IPS-18a (cell line): ENCODE results near the gene CCRL2.

Source experiments
- H3K27ac ChIP-seq: one replicate; pipeline ENCODE4 v1.5.1; 2013; ENCODE audit warnings: low read length
- H3K27me3 ChIP-seq: one replicate; pipeline ENCODE4 v1.6.1; 2013; ENCODE audit warnings: mild to moderate bottlenecking, low read length; ENCODE audit not compliant: control insufficient read depth, insufficient read depth
- H3K36me3 ChIP-seq: one replicate; pipeline ENCODE4 v1.6.1; 2013; ENCODE audit warnings: low read depth, low read length; ENCODE audit not compliant: control insufficient read depth
- H3K4me1 ChIP-seq: one replicate; pipeline ENCODE4 v1.6.1; 2013; ENCODE audit warnings: low read depth, low read length; ENCODE audit not compliant: control insufficient read depth
- H3K4me3 ChIP-seq: one replicate; pipeline ENCODE4 v1.5.1; 2013; ENCODE audit warnings: low read length
- H3K9ac ChIP-seq: one replicate; pipeline ENCODE4 v1.6.1; 2013; ENCODE audit warnings: mild to moderate bottlenecking, low read length, moderate library complexity
- H3K9me3 ChIP-seq: one replicate; pipeline ENCODE4 v1.6.1; 2013; ENCODE audit warnings: low read depth, low read length; ENCODE audit not compliant: control insufficient read depth

The CCRL2 gene, protein sequence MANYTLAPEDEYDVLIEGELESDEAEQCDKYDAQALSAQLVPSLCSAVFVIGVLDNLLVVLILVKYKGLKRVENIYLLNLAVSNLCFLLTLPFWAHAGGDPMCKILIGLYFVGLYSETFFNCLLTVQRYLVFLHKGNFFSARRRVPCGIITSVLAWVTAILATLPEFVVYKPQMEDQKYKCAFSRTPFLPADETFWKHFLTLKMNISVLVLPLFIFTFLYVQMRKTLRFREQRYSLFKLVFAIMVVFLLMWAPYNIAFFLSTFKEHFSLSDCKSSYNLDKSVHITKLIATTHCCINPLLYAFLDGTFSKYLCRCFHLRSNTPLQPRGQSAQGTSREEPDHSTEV

DNA sequence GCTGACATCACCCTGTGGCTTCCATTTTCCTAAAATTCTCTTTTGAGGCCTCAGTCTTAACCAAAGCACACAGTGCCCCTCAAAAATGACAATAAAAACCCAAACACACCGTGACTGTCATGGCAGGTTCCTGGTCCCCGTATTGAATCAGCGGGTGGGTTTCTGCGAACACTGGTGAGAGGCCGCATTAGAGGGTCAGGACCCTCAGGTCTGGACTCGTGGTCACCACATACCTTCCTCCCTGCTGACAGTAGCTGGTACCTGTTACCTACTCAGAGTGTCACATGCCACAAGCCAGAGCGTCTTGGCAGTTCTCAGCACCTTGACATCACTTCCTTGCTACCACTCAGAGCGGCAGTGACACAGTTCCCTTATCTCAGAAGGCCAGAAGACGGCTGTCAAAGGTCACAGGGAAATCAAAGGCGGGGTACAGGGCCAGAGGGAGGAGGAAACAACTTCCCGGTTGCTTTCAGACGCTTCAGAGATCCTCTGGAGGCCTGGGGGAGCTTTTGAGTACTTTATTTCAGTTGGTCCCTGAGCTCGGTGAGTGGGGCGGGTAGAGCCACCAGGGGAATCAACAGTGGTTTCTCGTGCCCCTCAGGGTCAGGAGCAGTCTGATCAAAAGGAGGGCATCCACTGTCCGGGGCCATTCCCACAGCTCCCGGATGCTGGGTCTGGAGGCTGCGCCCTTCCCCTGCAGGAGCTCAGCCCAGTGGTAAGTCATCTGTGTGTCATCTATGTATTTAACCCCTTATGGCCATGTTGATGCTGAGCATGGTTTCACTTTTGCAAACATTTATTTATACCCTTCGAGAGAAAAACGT lies at the start of gene CCRL2, which contains the start of gene CCR5AS:
Gene CCRL2, plus strand, starts transcription at position 472 of the 824 bp plus-strand sequence. CDS start 821 bp downstream, outside the sequence.
Gene CCR5AS, minus strand, starts transcription at position 279 of the 824 bp plus-strand sequence.
- H3K27me3 ChIP-seq, result no peaks in the 10 kb centered on the region
- H3K27ac ChIP-seq, result no peak within 1 kb of the TSS
- no peaks in the 10 kb centered on the region for H3K4me1 ChIP-seq
- no peak within 1 kb of the TSS for H3K9ac ChIP-seq
- H3K9me3 ChIP-seq, result no peaks in the 10 kb centered on the region
- H3K4me3 ChIP-seq, result no peak within 1 kb of the TSS
- H3K36me3 ChIP-seq, result no peaks in the 10 kb centered on the region

DNA sequence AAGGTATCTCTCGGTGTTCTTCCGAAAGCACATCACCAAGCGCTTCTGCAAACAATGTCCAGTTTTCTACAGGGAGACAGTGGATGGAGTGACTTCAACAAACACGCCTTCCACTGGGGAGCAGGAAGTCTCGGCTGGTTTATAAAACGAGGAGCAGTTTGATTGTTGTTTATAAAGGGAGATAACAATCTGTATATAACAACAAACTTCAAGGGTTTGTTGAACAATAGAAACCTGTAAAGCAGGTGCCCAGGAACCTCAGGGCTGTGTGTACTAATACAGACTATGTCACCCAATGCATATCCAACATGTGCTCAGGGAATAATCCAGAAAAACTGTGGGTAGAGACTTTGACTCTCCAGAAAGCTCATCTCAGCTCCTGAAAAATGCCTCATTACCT lies 48.6 kb upstream of the CCRL2 start:
- H3K4me3 ChIP-seq, result no peak overlapping the region
- H3K36me3 ChIP-seq, result no peaks in the 10 kb centered on the region
- H3K4me1 ChIP-seq, result no peaks in the 10 kb centered on the region
- no peak overlapping the region for H3K9ac ChIP-seq
- H3K9me3 ChIP-seq, result no peaks in the 10 kb centered on the region
- no peak overlapping the region for H3K27ac ChIP-seq
- no peaks in the 10 kb centered on the region for H3K27me3 ChIP-seq

DNA sequence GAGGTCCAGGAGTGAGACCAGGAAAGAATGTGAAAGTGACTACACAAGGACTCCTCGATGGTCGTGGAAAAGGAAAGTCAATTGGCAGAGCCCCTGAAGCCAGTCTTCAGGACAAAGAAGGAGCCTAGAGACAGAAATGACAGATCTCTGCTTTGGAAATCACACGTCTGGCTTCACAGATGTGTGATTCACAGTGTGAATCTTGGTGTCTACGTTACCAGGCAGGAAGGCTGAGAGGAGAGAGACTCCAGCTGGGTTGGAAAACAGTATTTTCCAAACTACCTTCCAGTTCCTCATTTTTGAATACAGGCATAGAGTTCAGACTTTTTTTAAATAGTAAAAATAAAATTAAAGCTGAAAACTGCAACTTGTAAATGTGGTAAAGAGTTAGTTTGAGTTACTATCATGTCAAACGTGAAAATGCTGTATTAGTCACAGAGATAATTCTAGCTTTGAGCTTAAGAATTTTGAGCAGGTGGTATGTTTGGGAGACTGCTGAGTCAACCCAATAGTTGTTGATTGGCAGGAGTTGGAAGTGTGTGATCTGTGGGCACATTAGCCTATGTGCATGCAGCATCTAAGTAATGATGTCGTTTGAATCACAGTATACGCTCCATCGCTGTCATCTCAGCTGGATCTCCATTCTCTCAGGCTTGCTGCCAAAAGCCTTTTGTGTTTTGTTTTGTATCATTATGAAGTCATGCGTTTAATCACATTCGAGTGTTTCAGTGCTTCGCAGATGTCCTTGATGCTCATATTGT lies 47.1 kb upstream of the CCRL2 start:
- Histone ChIP-seq H3K4me3 (no peak overlapping the region), H3K27me3 (no peaks in the 10 kb centered on the region), H3K36me3 (no peaks in the 10 kb centered on the region), H3K4me1 (no peaks in the 10 kb centered on the region), H3K9me3 (no peaks in the 10 kb centered on the region), H3K9ac (no peak overlapping the region), H3K27ac (no peak overlapping the region)

DNA sequence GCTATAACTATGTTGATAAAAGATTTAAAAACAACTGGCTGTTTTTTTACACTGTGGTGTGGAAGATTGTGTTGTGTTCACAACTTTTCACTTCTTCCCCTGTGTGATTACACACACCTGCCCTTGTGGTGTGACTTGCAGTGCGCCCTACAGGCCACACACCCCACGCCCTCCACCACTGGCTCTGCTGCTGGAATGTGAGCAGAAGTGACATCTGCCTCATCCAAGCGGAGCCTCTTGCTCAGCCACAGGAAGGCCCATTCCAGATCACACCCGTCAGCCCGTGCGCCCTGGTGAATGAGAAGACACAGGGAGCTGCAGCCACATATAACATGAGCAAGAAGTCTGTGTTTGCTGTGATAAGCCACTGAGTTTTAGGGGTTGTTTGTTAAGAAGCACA lies 46.2 kb upstream of the CCRL2 start:
- no peak overlapping the region for H3K27ac ChIP-seq
- no peak overlapping the region for H3K9ac ChIP-seq

DNA sequence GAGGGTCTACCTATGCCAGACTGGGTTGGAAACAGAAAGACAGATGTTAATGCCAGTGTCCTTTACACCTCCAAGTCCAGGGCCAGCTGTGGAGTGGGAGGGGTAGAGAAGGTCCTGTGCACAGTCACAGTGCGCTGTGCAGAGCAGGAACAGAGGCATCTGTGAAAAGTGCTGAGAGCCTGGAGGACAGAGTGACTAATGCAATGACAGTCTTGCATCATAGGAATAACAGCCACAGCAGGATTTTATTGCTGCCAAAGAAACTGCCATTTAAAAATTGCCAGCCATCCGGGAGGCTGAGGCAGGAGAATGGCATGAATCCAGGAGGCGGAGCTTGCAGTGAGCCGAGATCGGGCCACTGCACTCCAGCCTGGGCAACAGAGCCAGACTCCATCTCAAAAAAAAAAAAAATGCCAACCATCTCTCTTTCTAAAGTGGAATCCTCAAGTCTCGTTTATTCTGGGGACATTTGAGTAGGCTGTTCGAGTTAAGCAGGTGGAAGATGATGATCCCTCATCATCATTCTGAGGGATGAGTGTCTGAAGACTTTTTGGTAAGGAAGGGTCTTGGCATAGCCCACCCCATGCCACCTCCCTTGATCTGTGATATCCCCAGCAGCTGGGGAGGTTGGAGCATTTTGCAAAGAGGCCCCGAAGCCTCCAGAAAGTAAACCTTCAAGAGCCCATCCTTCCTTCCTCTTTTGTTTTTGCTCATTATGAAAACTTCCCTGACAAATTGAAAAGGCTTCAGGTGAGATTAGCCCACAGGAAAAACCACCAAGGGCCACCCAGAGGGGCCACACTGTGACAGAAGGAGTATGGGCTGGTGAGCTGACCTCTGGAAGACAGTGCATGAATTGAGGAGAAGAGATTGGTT lies 45.4 kb upstream of the CCRL2 start:
- no peaks in the 10 kb centered on the region for H3K9me3 ChIP-seq
- no peaks in the 10 kb centered on the region for H3K36me3 ChIP-seq
- H3K9ac ChIP-seq, result no peak overlapping the region
- H3K4me3 ChIP-seq, result no peak overlapping the region
- H3K27me3 ChIP-seq, result no peaks in the 10 kb centered on the region
- no peak overlapping the region for H3K27ac ChIP-seq
- no peaks in the 10 kb centered on the region for H3K4me1 ChIP-seq

More for the DNA sequence above, 46.2 kb upstream of the CCRL2 start:
- H3K27me3 ChIP-seq, result no peaks in the 10 kb centered on the region
- H3K9me3 ChIP-seq, result no peaks in the 10 kb centered on the region
- H3K4me1 ChIP-seq, result no peaks in the 10 kb centered on the region
- H3K36me3 ChIP-seq, result no peaks in the 10 kb centered on the region
- no peak overlapping the region for H3K4me3 ChIP-seq

DNA sequence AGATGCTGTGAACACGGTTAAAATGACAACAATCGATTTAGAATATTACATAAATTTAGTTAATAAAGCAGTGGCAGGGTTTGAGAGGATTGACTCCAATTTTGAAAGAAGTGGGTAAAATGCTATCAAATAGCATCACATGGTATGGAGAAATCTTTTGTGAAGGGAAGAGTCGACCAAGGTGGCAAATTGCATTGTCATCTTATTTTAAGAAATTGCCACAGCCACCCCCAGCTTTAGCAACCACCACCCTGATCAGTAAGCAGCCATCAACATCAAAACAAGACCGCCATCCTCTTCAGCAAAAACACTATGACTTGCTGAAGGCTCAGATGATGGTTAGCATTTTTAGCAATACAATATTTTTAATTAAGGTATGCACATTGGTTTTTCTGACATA lies 42.0 kb upstream of the CCRL2 start:
- H3K36me3 ChIP-seq, result no peaks in the 10 kb centered on the region
- no peaks in the 10 kb centered on the region for H3K27me3 ChIP-seq
- no peak overlapping the region for H3K27ac ChIP-seq
- no peak overlapping the region for H3K4me3 ChIP-seq
- H3K4me1 ChIP-seq, result no peaks in the 10 kb centered on the region
- H3K9me3 ChIP-seq, result no peaks in the 10 kb centered on the region
- H3K9ac ChIP-seq, result no peak overlapping the region

DNA sequence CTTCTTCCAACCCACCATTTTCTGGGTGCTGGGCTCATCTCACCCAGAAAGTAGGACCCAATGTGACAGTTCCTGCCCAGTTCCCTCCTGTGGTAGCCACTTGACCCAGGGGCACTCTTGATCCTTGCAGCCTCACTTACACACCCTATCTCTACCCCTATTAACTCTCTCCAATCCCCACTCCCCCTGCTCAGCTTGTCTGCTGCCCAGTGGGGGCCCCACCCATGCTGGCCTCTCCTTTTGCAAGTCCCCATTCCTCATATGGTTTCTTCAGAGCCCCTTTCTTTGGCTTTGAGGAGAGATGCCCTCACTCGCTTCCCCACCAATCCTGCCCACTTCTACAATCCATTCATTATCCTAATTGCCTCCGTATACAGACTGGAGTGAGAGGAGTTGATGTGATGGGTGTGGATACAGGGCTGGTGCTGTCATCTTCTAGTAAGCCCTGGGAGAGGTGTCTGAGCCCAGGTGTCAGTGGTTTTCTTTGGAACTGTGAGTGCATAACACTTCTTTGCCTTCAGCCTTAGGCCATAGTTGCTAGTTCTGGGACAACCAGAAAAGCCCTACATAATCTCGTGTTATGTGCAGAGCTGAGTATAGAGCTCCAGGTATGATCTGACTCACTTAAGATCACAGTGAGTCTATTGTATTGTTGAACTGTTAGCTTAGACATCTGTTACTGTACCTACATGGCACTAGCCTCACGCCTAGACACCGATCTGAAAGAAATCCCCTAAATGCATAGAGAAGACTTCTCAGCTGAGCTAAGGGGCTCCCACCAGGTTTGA lies 41.1 kb upstream of the CCRL2 start:
- Histone ChIP-seq H3K9me3 (no peaks in the 10 kb centered on the region), H3K36me3 (no peaks in the 10 kb centered on the region), H3K27ac (no peak overlapping the region), H3K9ac (no peak overlapping the region), H3K27me3 (no peaks in the 10 kb centered on the region), H3K4me3 (no peak overlapping the region), H3K4me1 (no peaks in the 10 kb centered on the region)

DNA sequence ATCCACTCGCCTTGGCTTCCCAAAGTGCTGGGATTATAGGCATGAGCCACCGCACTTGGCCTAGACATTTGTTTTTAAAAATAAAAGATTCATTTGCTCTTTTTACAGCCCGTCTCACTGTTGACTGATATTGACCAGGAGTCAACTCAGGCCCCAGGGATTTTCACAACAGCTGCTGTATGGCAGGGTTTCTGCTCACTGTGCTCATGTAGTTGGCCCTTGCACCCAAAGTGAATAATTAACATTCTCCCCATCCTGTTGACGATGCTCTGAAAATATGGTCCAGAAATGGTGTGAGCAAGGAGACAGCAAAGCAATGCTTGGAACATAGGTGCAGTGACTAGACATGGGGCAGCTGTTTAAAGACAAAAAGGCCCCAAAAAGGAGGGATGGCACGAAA lies 39.2 kb upstream of the CCRL2 start:
- Histone ChIP-seq H3K36me3 (no peaks in the 10 kb centered on the region), H3K27ac (no peak overlapping the region), H3K9ac (no peak overlapping the region)

DNA sequence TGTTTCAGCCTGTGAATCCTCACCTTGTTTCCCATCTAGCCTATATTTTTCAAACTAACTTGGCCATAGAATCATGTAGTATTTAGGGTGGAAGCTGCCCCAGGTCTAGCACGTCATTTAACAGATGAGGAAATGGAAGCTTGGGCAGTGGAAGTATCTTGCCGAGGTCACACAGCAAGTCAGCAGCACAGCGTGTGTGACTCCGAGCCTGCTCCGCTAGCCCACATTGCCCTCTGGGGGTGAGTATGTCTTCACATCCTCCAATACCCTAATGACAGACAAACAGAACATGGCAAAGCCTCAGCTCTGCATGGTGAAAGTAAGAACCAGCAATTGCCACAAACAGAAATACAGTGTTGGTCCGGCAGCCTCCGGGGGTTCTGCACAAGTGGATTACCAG lies 38.5 kb upstream of the CCRL2 start:
- H3K9ac ChIP-seq, result no peak overlapping the region
- no peaks in the 10 kb centered on the region for H3K9me3 ChIP-seq
- H3K27ac ChIP-seq, result no peak overlapping the region

More for the DNA sequence above, 39.2 kb upstream of the CCRL2 start:
- Histone ChIP-seq H3K4me3 (no peak overlapping the region), H3K27me3 (no peaks in the 10 kb centered on the region), H3K9me3 (no peaks in the 10 kb centered on the region), H3K4me1 (no peaks in the 10 kb centered on the region)

DNA sequence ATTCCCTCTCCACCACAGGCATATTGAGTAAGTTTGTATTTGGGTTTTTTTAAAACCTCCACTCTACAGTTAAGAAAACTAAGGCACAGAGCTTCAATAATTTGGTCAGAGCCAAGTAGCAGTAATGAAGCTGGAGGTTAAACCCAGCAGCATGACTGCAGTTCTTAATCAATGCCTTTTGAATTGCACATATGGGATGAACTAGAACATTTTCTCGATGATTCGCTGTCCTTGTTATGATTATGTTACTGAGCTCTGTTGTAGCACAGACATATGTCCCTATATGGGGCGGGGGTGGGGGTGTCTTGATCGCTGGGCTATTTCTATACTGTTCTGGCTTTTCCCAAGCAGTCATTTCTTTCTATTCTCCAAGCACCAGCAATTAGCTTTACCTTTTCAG lies 37.9 kb upstream of the CCRL2 start:
- H3K4me1 ChIP-seq, result no peaks in the 10 kb centered on the region
- H3K27ac ChIP-seq, result no peak overlapping the region
- no peaks in the 10 kb centered on the region for H3K36me3 ChIP-seq
- no peaks in the 10 kb centered on the region for H3K27me3 ChIP-seq
- no peaks in the 10 kb centered on the region for H3K9me3 ChIP-seq
- no peak overlapping the region for H3K4me3 ChIP-seq
- no peak overlapping the region for H3K9ac ChIP-seq

More for the DNA sequence above, 38.5 kb upstream of the CCRL2 start:
- Histone ChIP-seq H3K36me3 (no peaks in the 10 kb centered on the region), H3K4me1 (no peaks in the 10 kb centered on the region), H3K27me3 (no peaks in the 10 kb centered on the region), H3K4me3 (no peak overlapping the region)
